Limb (tissue), 2 donors: ENCODE measurements around the gene OXNAD1.

ENCODE experiments used
- DNase-seq, 2 donors: peaks; one replicate each; pipeline ENCODE4 v3.0.0-alpha.2; 2016; ENCODE audit errors: extremely low spot score in 2 of 2

Gene OXNAD1

DNA sequence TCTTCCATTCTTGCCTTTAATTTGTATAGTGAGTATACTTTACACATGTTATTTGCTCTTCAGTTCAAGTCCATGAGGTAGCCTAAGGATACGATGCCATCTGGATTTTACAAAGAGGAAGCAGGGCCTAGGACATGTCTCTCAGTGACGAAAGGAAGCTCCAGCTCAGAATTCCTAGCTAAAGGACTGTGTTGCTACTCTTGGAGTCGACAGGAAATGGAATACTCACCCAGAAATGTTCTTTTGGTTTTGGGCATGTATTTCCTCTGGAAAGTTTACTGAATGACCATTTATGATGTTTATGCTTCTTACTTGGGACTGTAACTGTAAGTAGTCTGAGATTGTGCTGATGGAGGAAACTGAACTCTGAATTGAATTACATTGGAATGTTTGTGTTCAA lies 12.5 kb downstream of the OXNAD1 start:
- DNase-seq, result no peak

GRCh38 chr3:16279010-16279801 lies 14.2 kb downstream of the OXNAD1 start:
- DNase-seq, result no peak

DNA sequence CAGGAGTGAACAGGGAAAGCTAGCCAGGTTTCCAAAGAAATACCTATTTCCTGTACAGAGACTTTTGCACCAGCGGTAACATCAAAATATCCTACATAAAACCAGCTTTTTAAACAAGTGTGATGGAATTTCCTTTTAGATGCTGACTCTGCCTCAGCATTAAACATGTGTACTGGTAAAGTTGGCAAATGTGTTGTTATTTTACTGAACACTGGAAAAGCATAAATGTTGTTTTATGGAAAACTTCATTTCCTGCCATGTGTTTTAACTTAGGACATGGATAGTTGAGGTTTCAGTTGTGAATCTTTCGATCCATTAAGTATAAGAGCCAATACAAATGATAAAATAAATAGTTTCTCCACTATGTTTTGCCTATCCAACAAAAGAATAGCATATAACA lies 15.7 kb downstream of the OXNAD1 start:
- DNase-seq, result peak in 1 of 2 donors; percentile 58

GRCh38 chr3:16284633-16285032 lies 19.6 kb downstream of the OXNAD1 start:
- DNase-seq, result no peak

GRCh38 chr3:16286161-16286560 lies 21.1 kb downstream of the OXNAD1 start:
- no peak for DNase-seq

GRCh38 chr3:16286751-16287543 lies 21.9 kb downstream of the OXNAD1 start:
- DNase-seq, result no peak

- no peak for DNase-seq
Observed at GRCh38 chr3:16288664-16289063, 23.7 kb downstream of the OXNAD1 start.

DNA sequence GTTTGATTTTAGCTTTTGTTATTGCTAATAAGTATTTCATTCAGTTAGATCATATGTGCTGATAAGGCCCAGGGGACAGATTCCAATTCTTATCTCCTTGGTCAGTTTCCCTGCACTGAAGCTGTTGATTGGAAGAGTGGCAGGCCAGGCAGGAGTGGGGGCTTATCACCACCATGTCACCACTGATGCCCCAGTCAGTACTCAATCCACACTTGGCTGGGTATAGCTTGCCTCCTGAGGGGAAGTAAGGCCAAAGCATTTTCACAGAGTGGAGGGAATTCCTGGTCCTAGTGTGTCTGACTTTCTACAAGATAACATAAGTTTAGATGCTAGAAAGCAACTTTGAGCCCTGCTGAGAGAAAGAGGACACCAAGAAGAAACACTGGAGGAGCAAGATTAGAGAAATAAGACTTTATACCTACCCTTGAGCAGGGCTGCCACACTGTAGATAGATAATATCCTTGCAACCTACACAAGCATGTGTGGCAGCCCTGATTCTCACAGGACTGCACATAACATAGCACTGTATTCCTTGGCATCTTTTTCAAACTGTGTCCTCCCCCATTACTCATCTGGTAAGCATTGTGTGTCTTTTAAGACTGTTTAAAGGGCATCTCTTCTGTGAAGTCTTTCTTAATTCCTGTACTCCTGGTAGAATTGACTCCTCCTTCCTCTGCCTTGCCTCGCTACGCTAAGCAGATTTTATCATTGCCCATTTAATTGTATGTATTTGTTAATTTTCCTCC lies 24.3 kb downstream of the OXNAD1 start:
- no peak for DNase-seq

- DNase-seq, result peak; percentile 65 to 79
Observed at GRCh38 chr3:16290007-16290826, 25.2 kb downstream of the OXNAD1 start.

DNA sequence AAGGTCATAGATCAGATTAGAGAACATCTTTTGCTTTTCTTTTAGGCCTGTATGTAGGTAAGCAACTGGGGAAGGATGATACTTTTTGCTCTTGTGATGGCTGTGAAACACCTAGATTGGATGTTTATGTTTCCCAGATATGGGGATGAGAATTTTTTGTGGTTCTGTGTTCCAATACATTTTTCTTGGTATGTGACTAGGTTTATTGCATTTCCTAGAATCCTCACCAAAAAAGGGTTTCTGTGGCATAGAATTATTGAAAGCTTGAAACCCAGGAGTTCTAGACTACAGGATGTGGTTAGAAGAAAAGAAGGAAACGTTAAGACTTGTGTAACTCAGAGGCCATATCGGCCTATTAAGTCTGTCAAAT lies 25.8 kb downstream of the OXNAD1 start:
- no peak for DNase-seq

GRCh38 chr3:16294844-16295243 lies 29.8 kb downstream of the OXNAD1 start:
- DNase-seq, result no peak

- DNase-seq, result no peak
Observed at GRCh38 chr3:16295298-16295890, 30.4 kb downstream of the OXNAD1 start.

DNA sequence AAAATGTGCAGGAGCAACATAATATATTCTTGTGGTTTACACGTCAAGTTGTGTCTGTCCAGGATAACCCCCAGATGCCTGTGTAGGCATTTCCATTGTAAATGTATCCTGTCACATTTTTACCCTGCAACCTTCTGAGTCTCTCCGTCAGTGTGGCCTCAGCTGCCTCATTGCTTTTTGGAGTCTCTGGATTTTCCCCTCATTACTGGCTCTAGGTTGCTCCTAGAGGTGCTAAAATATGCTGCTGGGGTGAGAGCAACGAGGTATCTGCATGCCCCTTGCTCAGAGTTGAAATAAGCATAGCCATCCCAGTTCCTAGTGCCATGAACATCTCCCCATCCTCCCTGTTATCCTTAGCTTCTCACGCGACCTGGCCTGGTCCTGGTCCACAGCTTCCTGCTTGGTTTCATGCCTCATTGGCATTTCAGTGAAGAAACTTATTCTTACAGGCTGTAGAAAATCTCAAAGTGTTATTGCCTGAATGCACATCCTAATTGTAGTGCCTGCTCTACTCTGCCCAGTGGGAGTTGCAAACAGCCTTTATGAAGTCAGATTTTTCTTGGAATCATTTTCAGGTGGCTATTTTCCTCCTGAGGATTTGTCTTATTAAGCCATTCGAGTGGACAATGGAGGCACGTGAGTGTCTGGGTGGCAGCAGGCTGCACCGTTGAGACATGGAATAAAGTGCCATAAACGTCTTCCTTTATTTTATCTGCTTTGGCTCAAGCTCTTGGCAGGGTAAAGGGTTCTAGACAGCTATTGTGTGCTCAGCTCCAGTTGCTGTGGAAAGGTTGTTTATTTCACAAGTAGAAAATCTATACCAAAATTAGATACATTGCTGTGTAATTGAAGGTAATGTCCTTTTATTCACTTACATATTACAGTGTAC lies 33.2 kb downstream of the OXNAD1 start:
- no peak for DNase-seq

DNA sequence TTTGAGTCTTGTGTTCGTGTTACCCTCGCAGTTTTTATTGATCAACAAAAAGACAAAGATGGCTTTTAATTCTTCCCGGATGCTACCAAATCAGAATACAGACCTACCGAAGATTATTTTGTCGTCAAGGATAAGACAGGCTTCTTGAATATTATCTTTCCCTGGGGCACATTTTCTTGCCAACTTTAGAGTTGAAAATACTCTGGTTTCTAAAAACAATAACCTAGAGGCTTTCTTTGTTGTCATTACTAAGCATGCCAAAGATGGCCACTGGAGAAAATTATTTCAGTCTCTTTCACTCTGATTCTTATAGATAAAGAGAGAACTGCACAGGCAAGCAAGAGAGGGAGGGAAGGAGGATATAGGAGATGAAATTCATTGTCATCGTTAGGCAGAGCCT lies 33.9 kb downstream of the OXNAD1 start:
- DNase-seq, result no peak

GRCh38 chr3:16299746-16300145 lies 34.7 kb downstream of the OXNAD1 start:
- no peak for DNase-seq

DNA sequence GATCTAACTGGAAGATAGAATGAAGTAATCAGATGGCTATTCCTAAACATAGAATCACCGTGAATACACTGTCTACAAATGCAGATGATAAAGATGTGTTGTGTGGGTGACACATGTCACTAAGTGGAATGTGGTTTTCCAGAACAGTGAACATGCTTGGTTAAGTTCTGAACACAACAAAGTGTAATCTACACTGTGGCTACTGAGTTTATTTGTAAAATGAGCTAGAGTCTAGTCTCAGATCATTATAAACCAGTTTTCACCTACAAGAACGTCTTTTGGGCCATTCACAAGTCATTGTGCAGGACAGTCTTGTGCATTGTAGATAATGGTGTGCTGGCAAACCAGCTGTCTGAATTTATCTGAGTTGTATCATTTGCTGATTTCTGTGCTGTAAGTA lies 35.3 kb downstream of the OXNAD1 start:
- no peak for DNase-seq

DNA sequence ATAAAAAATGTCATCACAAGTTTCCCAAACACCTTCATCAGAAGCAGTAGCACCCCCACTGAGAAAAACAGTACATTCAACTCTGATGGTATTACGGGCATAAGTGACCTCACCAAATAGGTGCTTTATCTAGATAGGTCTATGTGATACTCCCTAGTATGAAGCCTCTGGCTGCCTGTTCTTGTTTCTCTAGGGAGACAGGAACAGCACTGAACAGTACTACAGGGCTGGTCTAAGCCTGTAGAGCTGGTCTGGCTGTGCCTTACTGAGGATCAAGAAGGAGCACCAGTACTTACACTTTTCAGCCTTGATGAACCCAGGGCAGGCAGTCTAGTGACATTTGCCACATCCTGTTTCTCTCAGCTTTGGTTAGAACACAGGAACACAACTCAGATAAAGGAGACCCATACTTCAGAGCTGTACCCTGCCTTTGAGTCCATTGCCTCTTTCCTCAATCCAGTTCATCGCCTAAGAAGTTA lies 35.9 kb downstream of the OXNAD1 start:
- no peak for DNase-seq

DNA sequence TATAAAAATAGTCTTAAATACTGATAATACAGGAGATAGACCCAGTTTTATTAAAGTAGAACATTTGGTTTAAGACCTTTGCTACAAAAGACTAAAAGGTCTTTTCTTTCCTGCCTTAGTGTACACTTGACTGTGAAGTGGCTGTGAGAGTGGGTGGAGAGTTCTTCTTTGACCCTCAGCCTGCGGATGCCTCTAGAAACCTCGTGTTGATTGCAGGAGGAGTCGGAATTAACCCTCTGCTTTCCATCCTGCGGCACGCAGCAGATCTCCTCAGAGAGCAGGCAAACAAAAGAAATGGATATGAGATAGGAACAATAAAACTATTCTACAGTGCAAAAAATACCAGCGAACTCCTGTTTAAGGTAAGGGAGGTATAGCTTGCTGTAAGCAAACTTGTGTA lies 36.5 kb downstream of the OXNAD1 start:
- no peak for DNase-seq

GRCh38 chr3:16302082-16302631 lies 37.1 kb downstream of the OXNAD1 start:
- no peak for DNase-seq
